ENCODE results near the gene PLBD1.

Gene PLBD1

GRCh38 chr12:14576896-14577295 is 9.2 kb upstream of the PLBD1 start:
- TF ChIP-seq EZH2 (IDR thresholded peaks at IDR 0.05) (no peak), POLR2AphosphoS5 (IDR thresholded peaks at IDR 0.05; ENCODE audit: borderline replicate concordance, low read depth, low read length) (no peak), FOXP2 (optimal IDR thresholded peaks at IDR 0.05; ENCODE audit: control extremely low read depth, extremely low read length, insufficient read depth) (no peak)
- H3K9me3 ChIP-seq (ENCODE audit: low read depth, low read length), result no peaks in the 10 kb centered on the region
- DNase-seq (ENCODE audit: low read depth, low spot score), result no peak
- H3K27ac ChIP-seq, result no peak overlapping the region
- H3K9ac ChIP-seq (ENCODE audit: insufficient read length), result no peak overlapping the region
- no peak overlapping the region for H3K4me3 ChIP-seq
- no peaks in the 10 kb centered on the region for H3K36me3 ChIP-seq (ENCODE audit: insufficient read depth, low read length)

- TF ChIP-seq FOXP2 (optimal IDR thresholded peaks at IDR 0.05; ENCODE audit: control extremely low read depth, extremely low read length, insufficient read depth) (no peak), EZH2 (IDR thresholded peaks at IDR 0.05) (no peak), POLR2AphosphoS5 (IDR thresholded peaks at IDR 0.05; ENCODE audit: borderline replicate concordance, low read depth, low read length) (no peak)
- Histone ChIP-seq H3K27ac (no peak overlapping the region), H3K4me3 (no peak overlapping the region), H3K9me3 (ENCODE audit: low read depth, low read length) (no peaks in the 10 kb centered on the region), H3K9ac (ENCODE audit: insufficient read length) (no peak overlapping the region), H3K36me3 (ENCODE audit: insufficient read depth, low read length) (no peaks in the 10 kb centered on the region)
- DNase-seq (ENCODE audit: low read depth, low spot score), result no peak
These were observed 7.9 kb upstream of the PLBD1 start for GRCh38 chr12:14575585-14575984.

DNA sequence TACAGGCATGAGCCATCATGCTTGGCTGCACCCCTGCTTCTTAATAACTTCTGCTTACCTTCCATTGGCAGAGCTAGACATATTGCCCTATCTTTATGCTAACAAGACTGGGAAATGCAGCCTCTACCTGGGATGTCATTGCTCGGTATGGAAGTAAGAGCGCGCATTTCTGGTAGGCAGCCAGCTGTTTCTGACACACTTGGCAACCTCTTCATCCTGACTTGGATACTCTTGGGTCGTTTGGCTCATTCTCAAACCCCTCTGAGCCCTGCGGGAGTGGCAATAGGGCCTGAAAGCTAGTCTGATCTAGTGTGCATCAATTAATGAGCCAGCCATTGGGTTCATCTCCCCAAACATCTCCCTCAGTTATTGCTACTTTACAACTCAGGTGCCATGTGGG is 5.4 kb upstream of the PLBD1 start:
- Histone ChIP-seq H3K27ac (no peak overlapping the region), H3K9me3 (ENCODE audit: low read depth, low read length) (no peaks in the 10 kb centered on the region), H3K36me3 (ENCODE audit: insufficient read depth, low read length) (no peaks in the 10 kb centered on the region), H3K9ac (ENCODE audit: insufficient read length) (no peak overlapping the region), H3K4me3 (no peak overlapping the region)
- TF ChIP-seq POLR2AphosphoS5 (IDR thresholded peaks at IDR 0.05; ENCODE audit: borderline replicate concordance, low read depth, low read length) (no peak), EZH2 (IDR thresholded peaks at IDR 0.05) (no peak), FOXP2 (optimal IDR thresholded peaks at IDR 0.05; ENCODE audit: control extremely low read depth, extremely low read length, insufficient read depth) (no peak)
- DNase-seq (ENCODE audit: low read depth, low spot score), result no peak

GRCh38 chr12:14572401-14572800 is 4.7 kb upstream of the PLBD1 start:
- H3K36me3 ChIP-seq (ENCODE audit: insufficient read depth, low read length), result no peaks in the 10 kb centered on the region
- no peak overlapping the region for H3K4me3 ChIP-seq
- no peaks in the 10 kb centered on the region for H3K9me3 ChIP-seq (ENCODE audit: low read depth, low read length)
- DNase-seq (ENCODE audit: low read depth, low spot score), result no peak
- no peak overlapping the region for H3K27ac ChIP-seq
- no peak overlapping the region for H3K9ac ChIP-seq (ENCODE audit: insufficient read length)
- TF ChIP-seq EZH2 (IDR thresholded peaks at IDR 0.05) (no peak), POLR2AphosphoS5 (IDR thresholded peaks at IDR 0.05; ENCODE audit: borderline replicate concordance, low read depth, low read length) (no peak), FOXP2 (optimal IDR thresholded peaks at IDR 0.05; ENCODE audit: control extremely low read depth, extremely low read length, insufficient read depth) (no peak)

- Histone ChIP-seq H3K9ac (ENCODE audit: insufficient read length) (no peak overlapping the region), H3K36me3 (ENCODE audit: insufficient read depth, low read length) (no peaks in the 10 kb centered on the region), H3K9me3 (ENCODE audit: low read depth, low read length) (no peaks in the 10 kb centered on the region), H3K27ac (no peak overlapping the region), H3K4me3 (no peak overlapping the region)
- TF ChIP-seq EZH2 (IDR thresholded peaks at IDR 0.05) (no peak), POLR2AphosphoS5 (IDR thresholded peaks at IDR 0.05; ENCODE audit: borderline replicate concordance, low read depth, low read length) (no peak), FOXP2 (optimal IDR thresholded peaks at IDR 0.05; ENCODE audit: control extremely low read depth, extremely low read length, insufficient read depth) (no peak)
- DNase-seq (ENCODE audit: low read depth, low spot score), result no peak
These were observed 4.1 kb upstream of the PLBD1 start for GRCh38 chr12:14571779-14572178.

- Histone ChIP-seq H3K36me3 (ENCODE audit: insufficient read depth, low read length) (no peaks in the 10 kb centered on the region), H3K4me3 (no peak overlapping the region), H3K27ac (no peak overlapping the region), H3K9ac (ENCODE audit: insufficient read length) (no peak overlapping the region), H3K9me3 (ENCODE audit: low read depth, low read length) (no peaks in the 10 kb centered on the region)
- DNase-seq (ENCODE audit: low read depth, low spot score), result no peak
- TF ChIP-seq FOXP2 (optimal IDR thresholded peaks at IDR 0.05; ENCODE audit: control extremely low read depth, extremely low read length, insufficient read depth) (no peak), POLR2AphosphoS5 (IDR thresholded peaks at IDR 0.05; ENCODE audit: borderline replicate concordance, low read depth, low read length) (no peak), EZH2 (IDR thresholded peaks at IDR 0.05) (no peak)
These were observed 2.5 kb upstream of the PLBD1 start for GRCh38 chr12:14570231-14570630.

DNA sequence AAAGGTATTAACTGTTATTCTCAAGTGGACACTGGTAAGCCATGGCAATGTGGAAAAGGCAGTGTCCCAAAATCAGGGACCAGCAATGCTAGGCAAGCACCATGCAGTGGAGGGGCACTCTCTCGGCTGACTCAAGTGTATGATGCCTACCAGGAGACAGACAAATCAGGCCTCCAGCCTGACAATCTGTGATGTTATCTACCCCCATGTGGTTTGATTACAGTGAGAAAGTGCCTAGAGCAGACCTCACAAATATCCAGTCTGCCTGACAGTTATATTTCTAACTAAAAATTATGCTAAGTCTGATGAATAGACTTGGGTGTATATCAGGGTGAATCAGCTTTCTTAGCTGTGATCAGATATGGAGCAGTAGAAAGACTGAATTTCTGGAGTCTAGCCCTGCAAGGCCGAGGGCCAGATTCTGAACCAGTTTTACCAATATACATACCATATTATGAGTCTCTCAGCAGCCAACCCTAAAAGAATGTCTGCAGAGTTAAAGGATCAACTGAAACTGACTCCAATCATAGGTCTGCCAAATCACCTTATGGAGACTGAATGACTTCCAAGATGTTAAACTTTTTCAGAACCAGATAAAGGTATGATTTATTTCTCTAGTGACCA is 3.2 kb downstream of the PLBD1 start:
- Histone ChIP-seq H3K27ac (no peak overlapping the region), H3K9ac (ENCODE audit: insufficient read length) (no peak overlapping the region), H3K36me3 (ENCODE audit: insufficient read depth, low read length) (no peaks in the 10 kb centered on the region), H3K4me3 (no peak overlapping the region), H3K9me3 (ENCODE audit: low read depth, low read length) (no peaks in the 10 kb centered on the region)
- no peak for DNase-seq (ENCODE audit: low read depth, low spot score)
- TF ChIP-seq FOXP2 (optimal IDR thresholded peaks at IDR 0.05; ENCODE audit: control extremely low read depth, extremely low read length, insufficient read depth) (no peak), POLR2AphosphoS5 (IDR thresholded peaks at IDR 0.05; ENCODE audit: borderline replicate concordance, low read depth, low read length) (no peak), EZH2 (IDR thresholded peaks at IDR 0.05) (no peak)

- TF ChIP-seq EZH2 (IDR thresholded peaks at IDR 0.05) (no peak), FOXP2 (optimal IDR thresholded peaks at IDR 0.05; ENCODE audit: control extremely low read depth, extremely low read length, insufficient read depth) (no peak), POLR2AphosphoS5 (IDR thresholded peaks at IDR 0.05; ENCODE audit: borderline replicate concordance, low read depth, low read length) (no peak)
- H3K36me3 ChIP-seq (ENCODE audit: insufficient read depth, low read length), result no peaks in the 10 kb centered on the region
- DNase-seq (ENCODE audit: low read depth, low spot score), result no peak
These were observed 4.6 kb downstream of the PLBD1 start for GRCh38 chr12:14563046-14563445.

GRCh38 chr12:14562279-14562678 is 5.4 kb downstream of the PLBD1 start:
- no peak for TF ChIP-seq POLR2AphosphoS5 (IDR thresholded peaks at IDR 0.05; ENCODE audit: borderline replicate concordance, low read depth, low read length)
- no peak for TF ChIP-seq EZH2 (IDR thresholded peaks at IDR 0.05)
- TF ChIP-seq FOXP2 (optimal IDR thresholded peaks at IDR 0.05; ENCODE audit: control extremely low read depth, extremely low read length, insufficient read depth), result no peak
- H3K4me3 ChIP-seq, result no peak overlapping the region
- H3K36me3 ChIP-seq (ENCODE audit: insufficient read depth, low read length), result no peaks in the 10 kb centered on the region
- DNase-seq (ENCODE audit: low read depth, low spot score), result no peak
- H3K9me3 ChIP-seq (ENCODE audit: low read depth, low read length), result no peaks in the 10 kb centered on the region
- H3K27ac ChIP-seq, result no peak overlapping the region
- H3K9ac ChIP-seq (ENCODE audit: insufficient read length), result no peak overlapping the region

More at GRCh38 chr12:14563046-14563445, 4.6 kb downstream of the PLBD1 start:
- H3K27ac ChIP-seq, result no peak overlapping the region
- H3K4me3 ChIP-seq, result no peak overlapping the region
- no peaks in the 10 kb centered on the region for H3K9me3 ChIP-seq (ENCODE audit: low read depth, low read length)
- no peak overlapping the region for H3K9ac ChIP-seq (ENCODE audit: insufficient read length)

Data from SK-N-MC (cell line).